GM21825 (cell line): ENCODE data around the gene TSPAN9.

Experiments used
- ATAC-seq: cut with Tn5 transposase; IDR thresholded peaks from one replicate; pipeline ENCODE4 v1.9.1; 2021; ENCODE audit warnings: mild to moderate bottlenecking, moderate library complexity; ENCODE audit not compliant: unreplicated experiment

Gene TSPAN9

DNA sequence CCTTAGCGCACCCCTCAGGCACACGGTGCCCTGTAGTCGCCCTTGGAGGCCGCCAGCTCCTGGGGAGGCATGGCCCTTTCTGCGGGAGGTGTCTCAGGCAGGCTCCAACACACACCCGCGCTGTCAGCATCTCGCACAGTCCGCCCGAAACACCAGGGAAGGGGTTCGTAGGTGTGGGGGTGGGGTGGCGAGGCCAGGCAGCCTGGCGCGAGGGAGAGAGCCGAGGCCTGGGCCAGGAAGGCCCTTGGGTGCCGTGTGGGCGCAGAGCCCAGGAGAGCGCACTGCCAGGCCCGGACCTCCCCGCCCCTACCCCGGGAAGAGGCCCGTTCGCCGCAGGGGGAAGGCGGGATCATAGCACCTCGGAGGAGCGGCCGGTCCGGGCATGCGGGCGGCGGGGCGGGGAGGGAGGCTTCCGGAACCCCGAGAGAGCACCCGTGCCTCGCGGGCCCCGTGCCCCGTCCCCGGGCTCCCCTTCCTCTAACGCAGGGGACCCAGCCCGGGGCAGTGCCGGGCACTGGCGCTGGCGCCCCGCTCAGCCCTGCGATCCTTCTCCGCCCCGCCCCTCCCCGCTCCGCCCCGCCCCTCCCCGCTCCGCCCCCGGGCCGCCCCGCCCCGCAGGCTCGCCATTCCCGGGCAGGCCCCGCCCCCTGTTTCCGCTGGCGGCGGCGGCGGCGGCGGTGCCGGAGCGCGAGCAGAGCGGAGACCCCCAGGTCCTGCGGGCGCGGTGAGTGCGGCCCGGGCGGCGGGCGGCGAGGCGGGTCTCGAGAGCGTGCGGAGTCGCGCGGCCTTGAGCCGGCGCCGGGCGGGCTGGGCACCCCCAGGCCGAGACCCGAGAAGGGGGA, at the start of gene TSPAN9:
TSPAN9 (plus strand) TSS at position 650 of the 842 bp plus-strand sequence. CDS start 123,815 bp downstream, outside the sequence.
- ATAC-seq: peak; percentile 78

DNA sequence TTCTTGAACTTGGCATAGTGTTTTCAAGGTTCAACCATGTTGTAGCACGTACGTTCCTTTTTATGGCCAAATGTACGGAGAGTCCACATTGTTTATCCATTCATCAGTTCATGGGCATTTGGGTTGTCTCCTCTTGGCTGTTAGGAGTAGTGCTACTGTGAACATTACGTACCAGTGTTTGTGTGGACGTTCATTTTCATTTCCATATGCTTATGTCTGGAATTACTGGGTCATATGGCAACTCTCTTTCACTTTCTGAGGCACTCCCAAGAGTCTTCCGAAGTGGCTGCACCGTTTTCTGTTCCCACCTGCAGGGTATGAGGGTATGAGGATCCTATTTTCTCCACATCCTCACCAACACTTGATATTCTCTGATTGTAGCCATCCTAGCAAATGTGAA, 49.1 kb upstream of the TSPAN9 start:
- no peak for ATAC-seq

GRCh38 chr12:3030821-3031429, 46.3 kb upstream of the TSPAN9 start:
- ATAC-seq: no peak

- ATAC-seq: no peak
Observed at GRCh38 chr12:3032161-3032560, 45.0 kb upstream of the TSPAN9 start.

DNA sequence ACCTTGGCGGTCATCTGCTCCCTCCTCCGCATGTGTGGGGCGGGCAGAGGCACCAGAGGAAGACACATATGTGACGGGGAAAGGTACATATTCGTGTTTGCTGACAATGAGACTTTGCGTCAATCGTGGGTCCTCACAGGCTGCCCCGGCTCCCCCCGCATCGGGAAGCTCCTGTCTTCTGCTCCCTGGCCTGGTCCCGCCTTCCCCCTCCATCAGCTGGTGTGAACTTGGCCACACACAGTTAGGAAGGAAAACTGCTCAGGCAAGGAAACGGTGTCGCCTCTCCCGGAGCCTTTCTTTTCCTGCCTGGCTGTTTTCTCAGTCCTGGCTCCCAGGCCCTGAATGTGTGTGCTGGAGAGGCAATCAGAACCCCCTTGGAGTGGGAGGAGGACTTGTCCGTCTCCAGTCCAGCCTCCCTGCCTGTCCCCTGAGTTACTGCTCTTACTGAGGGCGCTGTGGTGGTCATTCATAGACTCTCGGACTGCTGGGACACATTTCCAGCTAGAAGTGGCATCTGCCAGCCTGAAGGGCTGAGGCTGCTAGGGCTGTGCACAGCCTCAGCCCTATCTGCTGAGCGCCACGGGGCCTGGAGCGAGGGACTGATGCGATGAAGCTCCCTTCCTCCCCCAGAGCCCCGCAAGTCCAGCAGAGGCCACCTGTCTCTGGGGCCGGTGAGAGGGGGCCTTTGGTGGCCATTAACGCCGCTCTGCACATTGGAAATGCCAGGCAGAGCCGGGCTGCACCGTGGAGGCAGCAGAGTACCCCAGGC, 44.2 kb upstream of the TSPAN9 start:
- ATAC-seq: no peak

DNA sequence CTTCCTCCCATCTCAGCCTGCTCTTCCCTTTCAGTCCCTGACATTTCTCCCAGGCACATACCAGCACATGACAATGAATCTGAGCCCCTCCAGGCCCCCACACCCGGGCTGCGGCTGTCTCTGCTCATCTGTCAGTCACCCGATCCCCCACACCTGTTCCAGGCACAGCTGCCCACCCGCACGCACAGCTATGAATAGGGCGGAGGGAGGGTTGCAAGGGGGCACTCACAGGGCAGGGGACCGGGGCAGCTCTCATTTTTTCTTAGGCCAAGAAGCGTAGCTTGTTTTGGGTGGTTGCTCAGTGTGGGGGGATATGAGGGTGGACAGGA, 43.7 kb upstream of the TSPAN9 start:
- no peak for ATAC-seq

- peak; percentile 68 for ATAC-seq
Observed at GRCh38 chr12:3034067-3034750, 43.0 kb upstream of the TSPAN9 start.

GRCh38 chr12:3035171-3035570, 42.0 kb upstream of the TSPAN9 start:
- ATAC-seq: no peak

GRCh38 chr12:3035815-3036702, 41.1 kb upstream of the TSPAN9 start:
- ATAC-seq: no peak

DNA sequence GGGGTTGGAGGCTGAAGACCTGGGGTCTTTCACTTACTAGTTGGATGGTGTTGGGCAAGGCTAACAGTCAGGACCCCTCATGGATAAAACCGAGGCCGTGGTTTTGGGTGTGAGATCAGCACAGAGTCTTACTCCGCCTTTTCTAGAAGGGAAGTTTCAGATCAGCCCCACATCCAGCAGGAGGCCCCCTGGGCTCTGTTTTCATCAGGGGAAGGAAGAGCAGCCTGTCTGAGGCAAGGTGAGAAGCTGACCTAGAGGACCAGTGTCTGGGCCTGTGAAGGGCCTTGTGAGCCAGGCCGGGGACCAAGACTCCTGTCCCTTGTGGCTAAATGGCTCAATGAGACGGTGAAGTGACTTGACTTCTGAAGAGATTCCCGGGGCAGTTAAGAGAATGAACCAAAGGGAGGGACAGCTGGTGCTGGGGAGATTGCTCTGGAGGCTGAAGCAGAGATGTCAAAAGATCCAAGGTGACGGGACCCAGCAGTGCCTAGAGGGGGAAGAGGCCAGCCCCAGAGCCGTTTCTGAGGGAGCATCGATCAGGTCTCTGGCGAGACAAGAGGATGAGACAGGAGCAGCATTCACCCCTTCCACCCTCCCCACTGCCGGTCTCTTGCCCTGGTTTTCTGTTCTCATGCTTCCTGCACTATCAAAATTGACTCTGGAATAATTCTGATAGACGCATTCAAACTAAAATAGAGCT, 40.1 kb upstream of the TSPAN9 start:
- no peak for ATAC-seq

DNA sequence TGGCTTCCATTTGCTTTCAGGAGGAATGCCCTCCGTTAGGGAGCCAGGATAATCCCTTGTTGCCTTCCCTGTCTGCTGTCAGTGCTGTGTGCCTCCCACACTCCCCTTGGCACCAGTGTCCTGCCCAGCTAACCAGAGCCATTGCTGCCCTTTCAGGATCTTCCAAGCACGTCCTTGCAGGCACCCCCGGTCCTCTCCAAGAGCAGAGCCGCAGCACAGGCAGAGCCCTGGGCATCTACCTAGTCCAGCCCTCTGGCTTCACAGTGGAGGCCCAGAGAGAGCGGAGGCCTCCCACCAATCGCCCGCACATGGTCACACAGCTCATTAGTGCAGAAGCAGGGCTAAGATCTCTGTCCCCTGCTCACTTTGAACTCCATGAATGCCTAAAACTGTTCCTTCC, 39.0 kb upstream of the TSPAN9 start:
- no peak for ATAC-seq

DNA sequence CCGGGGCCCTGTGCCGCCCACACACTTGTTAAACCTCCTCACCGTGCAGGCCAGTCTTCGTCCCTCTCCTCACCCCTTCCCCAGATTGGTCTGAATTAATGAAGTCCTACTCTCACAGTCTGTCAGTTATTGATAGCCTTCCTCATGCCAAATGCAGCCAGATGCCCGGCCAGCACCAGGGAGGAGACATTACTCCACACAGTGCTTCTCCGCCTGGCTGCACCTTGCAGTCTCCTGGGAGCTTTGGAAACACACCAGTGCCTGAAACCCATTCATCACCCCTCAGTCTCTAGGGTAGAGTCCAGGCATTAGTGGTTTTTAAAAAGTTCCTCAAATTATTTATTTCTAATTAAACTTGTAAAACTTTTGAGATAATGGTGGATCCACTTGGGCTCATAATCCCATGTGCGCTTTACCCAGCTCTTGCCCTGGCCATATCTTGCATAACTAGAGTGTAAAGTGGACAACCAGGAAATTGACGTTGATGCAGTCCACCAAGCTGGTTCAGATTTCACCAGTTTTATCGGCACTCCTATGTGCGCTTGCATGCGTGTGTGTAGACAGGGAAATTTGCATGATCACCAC, 38.2 kb upstream of the TSPAN9 start:
- ATAC-seq: no peak

DNA sequence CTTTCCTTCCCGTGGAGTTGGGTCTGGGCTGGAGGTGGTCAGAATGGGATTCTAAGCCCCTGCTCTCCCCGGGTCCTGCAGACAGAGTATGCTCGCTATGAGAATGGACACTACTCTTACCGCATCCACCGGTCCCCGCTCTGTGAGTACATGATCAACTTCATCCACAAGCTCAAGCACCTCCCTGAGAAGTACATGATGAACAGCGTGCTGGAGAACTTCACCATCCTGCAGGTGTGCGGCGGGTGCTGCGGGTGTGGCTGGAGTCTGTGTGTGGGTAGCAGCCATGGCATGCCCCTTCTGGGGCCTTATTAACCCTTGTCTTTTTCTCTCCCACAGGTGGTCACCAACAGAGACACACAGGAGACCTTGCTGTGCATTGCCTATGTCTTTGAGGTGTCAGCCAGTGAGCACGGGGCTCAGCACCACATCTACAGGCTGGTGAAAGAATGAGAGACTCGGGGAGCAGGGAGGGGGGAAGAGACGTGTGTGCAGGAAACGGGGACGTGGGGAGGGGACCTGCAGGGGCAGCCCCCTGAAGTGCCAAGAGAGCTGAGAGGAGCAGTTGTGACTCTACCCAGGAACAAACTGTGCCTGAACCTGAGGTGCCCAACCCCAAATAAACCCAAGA, 37.0 kb upstream of the TSPAN9 start:
- no peak for ATAC-seq

- ATAC-seq: no peak
Observed at GRCh38 chr12:3040663-3041544, 36.3 kb upstream of the TSPAN9 start.

DNA sequence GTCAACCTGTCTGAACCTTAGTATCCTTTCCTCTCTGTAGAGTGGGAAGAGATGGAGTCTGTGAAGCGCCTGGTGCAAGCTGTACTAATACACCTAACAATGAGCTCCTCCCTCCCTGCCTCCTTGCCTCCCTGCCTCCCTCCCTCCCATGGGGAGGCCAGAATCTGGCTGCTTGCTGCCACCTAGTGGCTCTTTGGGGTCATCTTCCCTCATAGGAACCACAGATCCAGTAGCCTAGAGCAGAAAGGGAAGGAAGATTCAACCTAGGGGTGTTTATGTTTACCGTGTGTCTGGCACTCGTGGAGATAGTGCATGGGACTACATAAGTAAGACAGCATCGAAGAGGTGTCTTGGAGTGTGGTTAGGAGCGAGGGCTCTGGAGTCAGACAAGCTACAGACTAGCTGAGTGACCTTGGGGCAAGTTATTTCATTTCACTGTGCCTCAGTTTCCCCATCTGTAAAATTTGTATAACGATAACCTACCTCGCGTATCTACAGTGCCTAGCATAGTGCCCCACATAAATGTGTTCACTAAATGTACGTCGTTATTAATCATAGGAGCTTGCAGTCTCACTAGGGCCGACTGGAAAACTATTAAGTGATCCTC, 35.5 kb upstream of the TSPAN9 start:
- no peak for ATAC-seq

- ATAC-seq: no peak
Observed at GRCh38 chr12:3042394-3042793, 34.8 kb upstream of the TSPAN9 start.

GRCh38 chr12:3042826-3043225, 34.4 kb upstream of the TSPAN9 start:
- no peak for ATAC-seq
